ENCODE measurements around the gene CAMTA1.

The CAMTA1 gene

GRCh38 chr1:7043191-7043549 lies 257.9 kb downstream of the CAMTA1 start:
- no peaks in the 10 kb centered on the region for H3K4me1 ChIP-seq (ENCODE audit: control insufficient read depth, insufficient read depth, low read length)
- 88 to 96% methylated on average over 6 of the region's 6 CpGs for WGBS, 2 experiments
- no peaks in the 10 kb centered on the region for H3K9me3 ChIP-seq (ENCODE audit: control insufficient read depth, low read length)
- H3K27ac ChIP-seq (ENCODE audit: insufficient read depth, low read depth, low read length, poor library complexity, severe bottlenecking): no peak overlapping the region
- H3K4me3 ChIP-seq (ENCODE audit: insufficient read depth, low read depth, low read length): no peak overlapping the region
- no peaks in the 10 kb centered on the region for H3K36me3 ChIP-seq (ENCODE audit: control insufficient read depth, insufficient read depth, low read length)
- no peaks in the 10 kb centered on the region for H3K27me3 ChIP-seq (ENCODE audit: control insufficient read depth, insufficient read depth, low read length, poor library complexity, severe bottlenecking)

DNA sequence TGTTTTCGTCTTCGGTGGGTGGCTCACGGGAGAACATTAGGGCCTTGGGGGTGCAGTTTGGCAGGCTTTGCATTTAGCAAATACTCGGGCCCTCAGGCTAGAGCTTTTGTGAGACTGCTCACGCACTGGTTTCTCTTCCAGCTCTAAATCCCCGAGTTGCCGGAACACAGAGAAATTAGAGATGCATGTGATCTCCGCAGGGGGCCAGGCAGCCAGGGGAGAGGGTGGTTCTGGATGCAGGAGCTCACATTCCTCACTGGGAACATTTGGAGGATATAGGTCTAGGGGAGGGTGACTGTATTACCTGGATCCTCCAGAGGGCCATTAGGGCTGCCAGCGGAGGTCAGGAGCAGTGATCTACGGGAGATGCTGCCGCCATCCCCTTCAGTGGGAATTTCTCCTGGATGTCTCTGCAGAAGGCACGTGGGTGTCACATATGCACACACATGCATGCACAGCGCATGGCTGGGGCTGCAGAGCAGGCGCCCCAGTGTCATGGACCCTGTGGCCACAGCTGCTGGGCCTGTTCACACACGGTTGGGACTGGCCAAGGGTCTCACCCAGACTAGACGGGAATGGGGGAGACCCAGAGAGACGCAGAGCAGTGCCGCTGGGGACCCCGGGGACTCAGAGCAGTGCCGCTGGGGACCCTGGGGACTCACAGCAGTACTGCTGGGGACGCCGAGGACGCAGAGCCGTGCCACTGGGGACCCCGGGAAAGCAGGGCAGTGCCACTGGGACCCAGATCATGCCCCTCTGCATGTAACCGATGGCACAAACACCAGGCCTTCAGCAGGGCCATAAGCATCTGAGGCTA lies 258.7 kb downstream of the CAMTA1 start:
- 89 to 91% methylated on average over 26 of the region's 26 CpGs for WGBS, 2 experiments
- Histone ChIP-seq H3K9me3 (ENCODE audit: control insufficient read depth, low read length) (no peaks in the 10 kb centered on the region), H3K36me3 (ENCODE audit: control insufficient read depth, insufficient read depth, low read length) (no peaks in the 10 kb centered on the region), H3K27me3 (ENCODE audit: control insufficient read depth, insufficient read depth, low read length, poor library complexity, severe bottlenecking) (no peaks in the 10 kb centered on the region), H3K4me1 (ENCODE audit: control insufficient read depth, insufficient read depth, low read length) (no peaks in the 10 kb centered on the region), H3K27ac (ENCODE audit: insufficient read depth, low read depth, low read length, poor library complexity, severe bottlenecking) (no peak overlapping the region), H3K4me3 (ENCODE audit: insufficient read depth, low read depth, low read length) (no peak overlapping the region)

DNA sequence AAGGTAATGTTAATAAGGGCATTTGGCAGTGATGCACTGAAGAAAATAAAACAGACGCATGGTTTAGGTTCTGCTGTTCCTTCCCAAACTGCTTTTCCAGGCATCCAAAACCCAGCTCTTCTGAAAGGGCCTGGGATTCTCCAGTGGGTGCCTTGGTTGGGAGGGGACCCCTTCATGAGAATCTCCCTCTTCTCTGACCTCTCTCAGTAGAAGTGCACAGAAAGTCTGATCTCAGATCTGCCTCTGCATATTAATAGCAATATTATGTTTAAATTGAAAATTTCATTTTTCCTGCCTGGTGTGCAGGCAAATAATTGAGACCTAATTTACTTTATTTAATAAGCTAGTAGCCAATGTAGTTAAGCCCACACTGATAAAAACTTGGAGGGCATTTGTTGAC lies 260.6 kb downstream of the CAMTA1 start:
- H3K27me3 ChIP-seq (ENCODE audit: control insufficient read depth, insufficient read depth, low read length, poor library complexity, severe bottlenecking): no peaks in the 10 kb centered on the region
- no peaks in the 10 kb centered on the region for H3K36me3 ChIP-seq (ENCODE audit: control insufficient read depth, insufficient read depth, low read length)
- WGBS, 2 experiments: 70 to 92% methylated on average over 1 of the region's 1 CpG
- no peak overlapping the region for H3K27ac ChIP-seq (ENCODE audit: insufficient read depth, low read depth, low read length, poor library complexity, severe bottlenecking)
- no peaks in the 10 kb centered on the region for H3K9me3 ChIP-seq (ENCODE audit: control insufficient read depth, low read length)
- no peaks in the 10 kb centered on the region for H3K4me1 ChIP-seq (ENCODE audit: control insufficient read depth, insufficient read depth, low read length)
- H3K4me3 ChIP-seq (ENCODE audit: insufficient read depth, low read depth, low read length): no peak overlapping the region

GRCh38 chr1:7046314-7046713 lies 261.1 kb downstream of the CAMTA1 start:
- WGBS, 2 experiments: 29 to 41% methylated on average over 4 of the region's 4 CpGs
- Histone ChIP-seq H3K27ac (ENCODE audit: insufficient read depth, low read depth, low read length, poor library complexity, severe bottlenecking) (no peak overlapping the region), H3K4me3 (ENCODE audit: insufficient read depth, low read depth, low read length) (no peak overlapping the region), H3K36me3 (ENCODE audit: control insufficient read depth, insufficient read depth, low read length) (no peaks in the 10 kb centered on the region), H3K9me3 (ENCODE audit: control insufficient read depth, low read length) (no peaks in the 10 kb centered on the region), H3K27me3 (ENCODE audit: control insufficient read depth, insufficient read depth, low read length, poor library complexity, severe bottlenecking) (no peaks in the 10 kb centered on the region), H3K4me1 (ENCODE audit: control insufficient read depth, insufficient read depth, low read length) (no peaks in the 10 kb centered on the region)

- Histone ChIP-seq H3K4me1 (ENCODE audit: control insufficient read depth, insufficient read depth, low read length) (no peaks in the 10 kb centered on the region), H3K27me3 (ENCODE audit: control insufficient read depth, insufficient read depth, low read length, poor library complexity, severe bottlenecking) (no peaks in the 10 kb centered on the region), H3K27ac (ENCODE audit: insufficient read depth, low read depth, low read length, poor library complexity, severe bottlenecking) (no peak overlapping the region), H3K36me3 (ENCODE audit: control insufficient read depth, insufficient read depth, low read length) (no peaks in the 10 kb centered on the region), H3K4me3 (ENCODE audit: insufficient read depth, low read depth, low read length) (no peak overlapping the region), H3K9me3 (ENCODE audit: control insufficient read depth, low read length) (no peaks in the 10 kb centered on the region)
- 91 to 97% methylated on average over 1 of the region's 1 CpG for WGBS, 2 experiments
Measured at GRCh38 chr1:7046891-7047290, 261.6 kb downstream of the CAMTA1 start.

DNA sequence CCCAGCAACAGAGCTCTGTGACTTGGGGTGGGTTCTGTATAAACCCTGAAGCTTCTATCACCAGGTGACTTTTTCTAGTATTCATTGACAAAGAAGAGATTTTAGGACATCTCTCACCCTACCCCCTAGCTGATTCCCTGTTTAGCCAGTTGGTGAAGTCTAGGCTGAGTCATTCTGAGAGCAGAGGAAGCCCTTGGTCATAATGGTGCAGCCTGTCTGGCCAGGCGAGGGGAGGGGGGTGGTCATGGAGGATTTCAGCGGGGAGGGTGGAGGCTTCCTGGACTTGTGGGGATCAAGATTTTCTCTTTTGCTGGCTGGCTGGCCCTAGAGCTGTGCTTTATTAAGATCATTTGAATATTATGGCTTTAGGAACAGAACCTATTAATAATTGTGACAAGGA lies 262.6 kb downstream of the CAMTA1 start:
- no peaks in the 10 kb centered on the region for H3K4me1 ChIP-seq (ENCODE audit: control insufficient read depth, insufficient read depth, low read length)
- H3K4me3 ChIP-seq (ENCODE audit: insufficient read depth, low read depth, low read length): no peak overlapping the region
- no peaks in the 10 kb centered on the region for H3K27me3 ChIP-seq (ENCODE audit: control insufficient read depth, insufficient read depth, low read length, poor library complexity, severe bottlenecking)
- H3K9me3 ChIP-seq (ENCODE audit: control insufficient read depth, low read length): no peaks in the 10 kb centered on the region
- WGBS, 2 experiments: 86 to 95% methylated on average over 2 of the region's 2 CpGs
- no peaks in the 10 kb centered on the region for H3K36me3 ChIP-seq (ENCODE audit: control insufficient read depth, insufficient read depth, low read length)
- H3K27ac ChIP-seq (ENCODE audit: insufficient read depth, low read depth, low read length, poor library complexity, severe bottlenecking): no peak overlapping the region

DNA sequence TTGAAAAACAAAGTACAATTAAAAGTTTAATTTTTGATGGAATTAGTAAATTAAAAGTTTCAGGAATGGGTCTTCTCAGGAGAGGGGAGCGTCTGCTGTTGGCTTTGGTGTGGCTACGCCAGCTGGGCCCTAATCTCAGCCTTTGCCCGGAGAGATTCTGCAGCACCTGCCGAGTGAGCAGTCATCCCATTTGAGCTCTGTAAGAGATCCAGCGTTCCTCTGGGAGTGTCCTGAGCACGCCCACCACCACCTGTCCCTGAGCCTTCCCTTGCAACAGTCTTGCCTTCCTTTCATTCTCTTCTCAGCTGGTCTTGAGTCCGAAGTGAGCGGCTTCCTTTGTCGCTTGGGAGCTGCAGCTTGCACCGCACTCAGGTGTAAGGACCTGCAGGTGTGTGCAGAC lies 263.1 kb downstream of the CAMTA1 start:
- Histone ChIP-seq H3K27me3 (ENCODE audit: control insufficient read depth, insufficient read depth, low read length, poor library complexity, severe bottlenecking) (no peaks in the 10 kb centered on the region), H3K27ac (ENCODE audit: insufficient read depth, low read depth, low read length, poor library complexity, severe bottlenecking) (no peak overlapping the region), H3K4me1 (ENCODE audit: control insufficient read depth, insufficient read depth, low read length) (no peaks in the 10 kb centered on the region), H3K4me3 (ENCODE audit: insufficient read depth, low read depth, low read length) (no peak overlapping the region), H3K9me3 (ENCODE audit: control insufficient read depth, low read length) (no peaks in the 10 kb centered on the region), H3K36me3 (ENCODE audit: control insufficient read depth, insufficient read depth, low read length) (no peaks in the 10 kb centered on the region)
- 85 to 89% methylated on average over 10 of the region's 10 CpGs for WGBS, 2 experiments

- Histone ChIP-seq H3K36me3 (ENCODE audit: control insufficient read depth, insufficient read depth, low read length) (no peaks in the 10 kb centered on the region), H3K27ac (ENCODE audit: insufficient read depth, low read depth, low read length, poor library complexity, severe bottlenecking) (no peak overlapping the region), H3K4me1 (ENCODE audit: control insufficient read depth, insufficient read depth, low read length) (no peaks in the 10 kb centered on the region), H3K4me3 (ENCODE audit: insufficient read depth, low read depth, low read length) (no peak overlapping the region), H3K9me3 (ENCODE audit: control insufficient read depth, low read length) (no peaks in the 10 kb centered on the region), H3K27me3 (ENCODE audit: control insufficient read depth, insufficient read depth, low read length, poor library complexity, severe bottlenecking) (no peaks in the 10 kb centered on the region)
- 89 to 90% methylated on average over 25 of the region's 25 CpGs for WGBS, 2 experiments
Measured at GRCh38 chr1:7049913-7050625, 264.8 kb downstream of the CAMTA1 start.

DNA sequence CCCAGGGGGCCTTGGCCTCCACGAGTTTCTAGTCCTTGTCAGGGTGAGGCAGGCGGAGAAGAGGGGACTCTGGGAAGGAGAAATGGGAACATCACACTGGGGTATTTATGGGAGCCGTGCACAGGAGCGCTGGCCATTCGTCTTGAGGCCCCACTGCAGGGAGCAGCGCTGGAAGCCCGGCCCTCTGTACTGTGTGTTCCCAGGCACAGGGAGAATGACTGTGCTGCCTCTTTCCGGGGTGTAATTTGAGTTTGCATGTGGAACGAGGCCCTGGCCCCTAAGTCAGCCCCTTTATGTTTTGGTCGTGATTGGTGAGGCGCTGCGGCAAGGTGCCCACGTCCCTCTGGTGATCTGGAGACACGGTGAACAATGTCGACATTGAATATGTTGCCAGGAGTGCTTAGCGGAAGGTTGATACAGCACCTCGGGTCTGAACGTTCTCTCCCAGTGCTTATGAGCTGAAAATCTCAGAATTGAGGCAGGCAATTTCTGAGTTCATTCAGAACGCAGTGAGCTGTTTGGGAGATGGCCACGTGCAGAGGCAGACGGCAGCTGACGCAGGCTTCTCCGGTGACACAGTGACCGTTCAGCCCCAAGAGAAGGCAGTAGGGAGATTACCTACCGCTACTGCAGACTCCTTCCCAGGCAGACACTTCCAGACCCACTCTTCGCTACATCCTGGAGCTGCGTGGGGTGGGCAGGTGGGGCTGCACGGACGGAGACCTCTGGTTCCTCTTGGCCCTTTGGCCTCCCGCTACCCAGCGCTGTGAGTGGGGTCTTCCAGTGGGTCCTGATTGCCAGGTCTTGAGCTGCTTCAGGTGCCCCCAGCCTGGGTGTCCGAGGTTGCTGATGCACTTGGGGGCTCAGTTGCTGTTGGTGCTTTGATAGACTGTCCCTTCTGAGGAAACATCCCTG lies 265.8 kb downstream of the CAMTA1 start:
- Histone ChIP-seq H3K36me3 (ENCODE audit: control insufficient read depth, insufficient read depth, low read length) (no peaks in the 10 kb centered on the region), H3K27me3 (ENCODE audit: control insufficient read depth, insufficient read depth, low read length, poor library complexity, severe bottlenecking) (no peaks in the 10 kb centered on the region), H3K4me3 (ENCODE audit: insufficient read depth, low read depth, low read length) (no peak overlapping the region), H3K9me3 (ENCODE audit: control insufficient read depth, low read length) (no peaks in the 10 kb centered on the region), H3K4me1 (ENCODE audit: control insufficient read depth, insufficient read depth, low read length) (no peaks in the 10 kb centered on the region), H3K27ac (ENCODE audit: insufficient read depth, low read depth, low read length, poor library complexity, severe bottlenecking) (no peak overlapping the region)
- WGBS, 2 experiments: 89 to 93% methylated on average over 32 of the region's 32 CpGs

- Histone ChIP-seq H3K4me3 (ENCODE audit: insufficient read depth, low read depth, low read length) (no peak overlapping the region), H3K36me3 (ENCODE audit: control insufficient read depth, insufficient read depth, low read length) (no peaks in the 10 kb centered on the region), H3K27ac (ENCODE audit: insufficient read depth, low read depth, low read length, poor library complexity, severe bottlenecking) (no peak overlapping the region), H3K27me3 (ENCODE audit: control insufficient read depth, insufficient read depth, low read length, poor library complexity, severe bottlenecking) (no peaks in the 10 kb centered on the region), H3K4me1 (ENCODE audit: control insufficient read depth, insufficient read depth, low read length) (no peaks in the 10 kb centered on the region), H3K9me3 (ENCODE audit: control insufficient read depth, low read length) (no peaks in the 10 kb centered on the region)
- WGBS, 2 experiments: 85 to 87% methylated on average over 13 of the region's 13 CpGs
Measured at GRCh38 chr1:7052701-7053100, 267.4 kb downstream of the CAMTA1 start.
